Right atrium auricular region (tissue), 2 donors: Measurements from ENCODE around the gene SPIRE1. TPM values are rescaled to one million over a fixed set of nuclear protein-coding genes. Genes with fewer than 3 reads are reported as not detected.

Experiments used
- DNase-seq: peaks from one replicate; pipeline ENCODE4 v3.0.0-alpha.2; 2019; ENCODE audit warnings: low spot score
- H3K27ac ChIP-seq, 2 donors: fragments of 200-600 bp; sonication (generic); 1 replicate in 1 of 2; 2 replicates in 1 of 2; pipeline ENCODE4 v1.5.1; 2016 to 2019
- H3K27me3 ChIP-seq, 2 donors: fragments of 200-600 bp; sonication (generic); one replicate each; pipeline versions ENCODE4 v1.5.1 to v1.6.0; 2017 to 2019
- H3K36me3 ChIP-seq: fragments of 200-600 bp; sonication (generic); one replicate; pipeline ENCODE4 v1.5.1; 2016
- H3K4me1 ChIP-seq, 2 donors: fragments of 200-600 bp; sonication (generic); one replicate each; pipeline versions ENCODE4 v1.5.1 to v1.6.0; 2017 to 2019
- H3K4me3 ChIP-seq, 2 donors: fragments of 200-600 bp; sonication (generic); 1 replicate in 1 of 2; 2 replicates in 1 of 2; pipeline ENCODE4 v1.5.1; 2017 to 2019; ENCODE audit warnings: mild to moderate bottlenecking in 1 of 2, moderate library complexity in 1 of 2
- H3K9me3 ChIP-seq, 2 donors: fragments of 200-600 bp; sonication (generic); one replicate each; pipeline ENCODE4 v1.5.1; 2019
- CTCF ChIP-seq, 2 donors: fragments of 200-600 bp; sonication (generic); IDR thresholded peaks; one replicate each; pipeline ENCODE4 v1.5.1; 2019; ENCODE audit warnings: antibody characterized with exemption in 2 of 2
- total RNA-seq, 2 donors: library from RNA; depleted of rRNA; stranded (reverse); fragments of >200 nt; gene quantifications; one replicate each; pipeline ENCODE4 v1.1.0, GENCODE V29; 2016

The SPIRE1 gene
- total RNA-seq, 2 donors from 2014 or later, result 34.7 to 42.9 TPM

DNA sequence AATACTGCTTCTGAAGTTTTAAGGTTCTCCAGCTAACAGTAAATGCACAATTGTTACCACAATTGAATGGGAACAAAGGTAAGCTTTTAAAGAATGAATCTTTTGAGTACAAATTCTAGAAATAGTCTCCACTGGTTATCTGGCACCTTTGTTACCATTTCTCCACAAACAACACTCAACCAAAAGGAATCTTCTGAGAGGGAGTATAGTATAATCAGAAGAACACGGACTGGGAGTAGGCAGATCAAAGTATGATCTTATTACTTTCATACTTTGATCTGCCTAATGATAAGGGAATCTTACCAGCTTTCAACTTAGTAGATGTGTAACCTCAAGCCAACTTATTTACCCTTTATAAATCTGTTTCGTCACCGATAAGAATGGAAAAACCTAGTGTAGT is 43.3 kb upstream of the SPIRE1 start:
- peaks cover 0 to 29% of the 10 kb centered on the region in 2 donors for H3K4me1 ChIP-seq
- no peaks in the 10 kb centered on the region for H3K27me3 ChIP-seq
- H3K4me3 ChIP-seq, result peak overlapping the region in 1 of 2 donors; percentile 92
- no peaks in the 10 kb centered on the region for H3K9me3 ChIP-seq
- peaks cover 6% of the 10 kb centered on the region for H3K36me3 ChIP-seq
- no peak for TF ChIP-seq CTCF (IDR thresholded peaks at IDR 0.05)
- no peak overlapping the region for H3K27ac ChIP-seq
- no peak for DNase-seq

- Histone ChIP-seq H3K9me3 (no peaks in the 10 kb centered on the region), H3K27ac (no peak overlapping the region), H3K36me3 (peaks cover 6% of the 10 kb centered on the region), H3K27me3 (no peaks in the 10 kb centered on the region), H3K4me1 (peaks cover 0 to 25% of the 10 kb centered on the region in 2 donors), H3K4me3 (no peak overlapping the region)
- no peak for DNase-seq
- no peak for TF ChIP-seq CTCF (IDR thresholded peaks at IDR 0.05)
Observed at GRCh38 chr18:12699747-12700146, 41.8 kb upstream of the SPIRE1 start.

- Histone ChIP-seq H3K27ac (no peak overlapping the region), H3K4me1 (no peaks in the 10 kb centered on the region), H3K36me3 (peaks cover 4% of the 10 kb centered on the region), H3K4me3 (no peak overlapping the region), H3K27me3 (no peaks in the 10 kb centered on the region), H3K9me3 (no peaks in the 10 kb centered on the region)
- DNase-seq, result no peak
- TF ChIP-seq CTCF (IDR thresholded peaks at IDR 0.05), result no peak
Observed at GRCh38 chr18:12694032-12694431, 36.1 kb upstream of the SPIRE1 start.

DNA sequence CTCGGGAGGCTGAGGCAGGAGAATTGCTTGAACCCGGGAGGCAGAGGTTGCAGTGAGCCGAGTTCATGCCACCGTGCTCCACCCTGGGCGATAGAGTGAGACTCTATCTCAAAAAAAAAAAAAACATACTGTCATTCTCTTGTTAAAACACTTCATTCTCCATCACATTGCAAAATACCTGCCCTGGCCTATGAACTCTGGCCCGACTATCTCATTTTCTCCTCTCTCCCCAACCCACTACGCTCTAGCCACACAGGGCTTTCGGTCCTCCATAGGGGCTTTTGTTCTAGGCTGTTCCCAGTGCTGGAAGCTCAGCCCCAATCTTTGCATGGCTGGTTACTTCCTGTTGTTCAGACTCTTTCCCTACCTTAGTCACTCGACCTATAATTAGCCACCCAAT is 34.3 kb upstream of the SPIRE1 start:
- TF ChIP-seq CTCF (IDR thresholded peaks at IDR 0.05), result no peak
- Histone ChIP-seq H3K36me3 (peaks cover 4% of the 10 kb centered on the region), H3K9me3 (no peaks in the 10 kb centered on the region), H3K4me3 (no peak overlapping the region), H3K27me3 (no peaks in the 10 kb centered on the region), H3K4me1 (no peaks in the 10 kb centered on the region), H3K27ac (no peak overlapping the region)
- DNase-seq, result no peak

- no peaks in the 10 kb centered on the region for H3K9me3 ChIP-seq
- no peaks in the 10 kb centered on the region for H3K4me1 ChIP-seq
- peaks cover 15% of the 10 kb centered on the region for H3K36me3 ChIP-seq
Observed at GRCh38 chr18:12689256-12689850, 31.4 kb upstream of the SPIRE1 start.

More at GRCh38 chr18:12689256-12689850, 31.4 kb upstream of the SPIRE1 start:
- Histone ChIP-seq H3K4me3 (no peak overlapping the region), H3K27ac (no peak overlapping the region), H3K27me3 (no peaks in the 10 kb centered on the region)
- DNase-seq, result no peak
- TF ChIP-seq CTCF (IDR thresholded peaks at IDR 0.05), result no peak
